IMR-90 (cell line): ENCODE measurements around the gene CDK17. TPM values are rescaled to one million over a fixed set of nuclear protein-coding genes. Genes with fewer than 3 reads are reported as not detected.
A peak's percentile ranks its signal among the peaks of the same experiment; 100 is the strongest.

Experiments
- ATAC-seq: fragments of 200-7000 bp; cut with Tn5 transposase; 2 replicates; pipeline ENCODE4 v1.9.1; 2020; ENCODE audit warnings: low read depth, mild to moderate bottlenecking, moderate library complexity
- BruUV-seq: library from RNA; stranded (reverse); fragments of 400-500 nt; replicated peaks from 2 replicates; lab custom pipeline; 2021; lab: Mats Ljungman, UMichigan
- CTCF ChIA-PET: fragments of 300-600 bp; formaldehyde crosslinking; extraction: SDS; loops from one replicate; lab custom pipeline; 2021; ENCODE audit warnings: antibody characterized with exemption; lab: Yijun Ruan, JAX
- POLR2A ChIA-PET: fragments of 300-600 bp; sonication (Branson Sonifier 250); formaldehyde crosslinking; loops from one replicate; lab custom pipeline; 2022; ENCODE audit warnings: antibody characterized with exemption; ENCODE audit not compliant: unreplicated experiment; lab: Charles Lee
- DNase-seq: peaks from one replicate; pipeline ENCODE4 v3.0.0; 2013
- H2AFZ ChIP-seq: replicated peaks from 2 replicates; pipeline ENCODE3; 2013; ENCODE audit warnings: low read length, mild to moderate bottlenecking; ENCODE audit not compliant: poor library complexity
- H2AK5ac ChIP-seq: 2 replicates; pipeline ENCODE4 v1.6.1; 2013; ENCODE audit warnings: low read depth, low read length, inconsistent platforms
- H2AK9ac ChIP-seq: replicated peaks from 2 replicates; pipeline ENCODE3; 2013; ENCODE audit warnings: mild to moderate bottlenecking, low read depth, low read length, moderate library complexity; ENCODE audit not compliant: poor library complexity
- H2BK120ac ChIP-seq: 2 replicates; pipeline ENCODE4 v1.6.1; 2013; ENCODE audit warnings: low read depth, low read length, inconsistent platforms
- H2BK15ac ChIP-seq: 3 replicates; pipeline ENCODE4 v1.6.1; 2013; ENCODE audit warnings: low read depth, low read length, inconsistent platforms
- H2BK20ac ChIP-seq: 2 replicates; pipeline ENCODE4 v1.6.1; 2013; ENCODE audit warnings: low read depth, mild to moderate bottlenecking, inconsistent platforms, low read length, moderate library complexity
- H2BK5ac ChIP-seq: 2 replicates; pipeline ENCODE4 v1.6.1; 2013; ENCODE audit warnings: mild to moderate bottlenecking, low read depth, low read length, inconsistent platforms; ENCODE audit not compliant: poor library complexity, severe bottlenecking
- H3K14ac ChIP-seq: replicated peaks from 2 replicates; pipeline ENCODE4 v1.6.1; 2013; ENCODE audit warnings: low read depth, low read length, inconsistent platforms
- H3K18ac ChIP-seq: 2 replicates; pipeline ENCODE4 v1.6.1; 2013; ENCODE audit warnings: low read depth, low read length, control low read depth
- H3K23ac ChIP-seq: 2 replicates; pipeline ENCODE4 v1.6.1; 2013; ENCODE audit warnings: low read depth, low read length, inconsistent platforms
- H3K27ac ChIP-seq: 2 replicates; pipeline ENCODE4 v1.5.1; 2013; ENCODE audit warnings: mild to moderate bottlenecking, control low read depth, low read length; ENCODE audit not compliant: insufficient read depth
- H3K27me3 ChIP-seq: 2 replicates; pipeline ENCODE4 v1.6.1; 2013; ENCODE audit warnings: low read length; ENCODE audit not compliant: control insufficient read depth, insufficient read depth
- H3K36me3 ChIP-seq: 2 replicates; pipeline ENCODE4 v1.6.1; 2013; ENCODE audit warnings: low read length, mixed read lengths; ENCODE audit not compliant: control insufficient read depth, insufficient read depth
- H3K4ac ChIP-seq: 2 replicates; pipeline ENCODE4 v1.6.1; 2013; ENCODE audit warnings: low read depth, low read length, inconsistent platforms
- H3K4me1 ChIP-seq: 2 replicates; pipeline ENCODE4 v1.6.1; 2013; ENCODE audit warnings: low read length, mixed read lengths; ENCODE audit not compliant: control insufficient read depth, insufficient read depth
- H3K4me2 ChIP-seq: 2 replicates; pipeline ENCODE4 v1.6.1; 2013; ENCODE audit warnings: low read depth, mild to moderate bottlenecking, control low read depth, low read length, moderate library complexity
- H3K4me3 ChIP-seq: 2 replicates; pipeline ENCODE4 v1.5.1; 2013; ENCODE audit warnings: low read depth, mild to moderate bottlenecking, control low read depth, low read length, moderate library complexity; ENCODE audit not compliant: insufficient read depth
- H3K56ac ChIP-seq: 2 replicates; pipeline ENCODE4 v1.6.1; 2013; ENCODE audit warnings: low read length, inconsistent platforms; ENCODE audit not compliant: insufficient read depth; ENCODE audit errors: extremely low read depth
- H3K79me1 ChIP-seq, 2 experiments: 2 replicates each; pipeline ENCODE4 v1.6.1; 2013; ENCODE audit warnings: low read length in 2 of 2, inconsistent platforms in 1 of 2, low read depth in 1 of 2
- H3K9ac ChIP-seq: 2 replicates; pipeline ENCODE4 v1.6.1; 2013; ENCODE audit warnings: low read depth, low read length, control low read depth
- H3K9me1 ChIP-seq: 2 replicates; pipeline ENCODE4 v1.6.1; 2013; ENCODE audit warnings: low read length, inconsistent platforms; ENCODE audit not compliant: insufficient read depth
- H3K9me3 ChIP-seq: 2 replicates; pipeline ENCODE4 v1.6.1; 2013; ENCODE audit warnings: low read length; ENCODE audit not compliant: control insufficient read depth, insufficient read depth
- H4K20me1 ChIP-seq: 2 replicates; pipeline ENCODE4 v1.6.1; 2013; ENCODE audit warnings: low read length, inconsistent platforms; ENCODE audit not compliant: insufficient read depth
- H4K5ac ChIP-seq: 2 replicates; pipeline ENCODE4 v1.6.1; 2013; ENCODE audit warnings: mild to moderate bottlenecking, low read depth, low read length, control low read depth
- H4K8ac ChIP-seq, 2 experiments: 2 replicates each; pipeline ENCODE4 v1.6.1; 2013; ENCODE audit warnings: low read depth in 2 of 2, low read length in 2 of 2, control low read depth in 1 of 2, inconsistent platforms in 1 of 2
- H4K91ac ChIP-seq: 2 replicates; pipeline ENCODE4 v1.6.1; 2013; ENCODE audit warnings: low read depth, low read length, inconsistent platforms; ENCODE audit not compliant: insufficient read depth
- BHLHE40 ChIP-seq: fragments of 150-350 bp; IDR thresholded peaks from 2 replicates; pipeline ENCODE4 v1.6.1; 2016; ENCODE audit warnings: mild to moderate bottlenecking, low read depth, low read length
- CEBPB ChIP-seq: IDR thresholded peaks from 2 replicates; pipeline ENCODE4 v1.6.1; 2012; ENCODE audit warnings: low read depth, low read length, improper control_type of control experiment
- CHD1 ChIP-seq: IDR thresholded peaks from 2 replicates; pipeline ENCODE4 v1.6.1; 2012; ENCODE audit warnings: low read depth, low read length, improper control_type of control experiment
- FOS ChIP-seq: fragments of 150-350 bp; IDR thresholded peaks from 2 replicates; pipeline ENCODE4 v1.6.1; 2016; ENCODE audit warnings: low read depth, low read length
- MAFK ChIP-seq: IDR thresholded peaks from 2 replicates; pipeline ENCODE4 v1.6.1; 2012; ENCODE audit warnings: low read depth, low read length, improper control_type of control experiment
- MAZ ChIP-seq: IDR thresholded peaks from 2 replicates; pipeline ENCODE4 v1.6.1; 2012; ENCODE audit warnings: low read depth, mild to moderate bottlenecking, low read length, improper control_type of control experiment, moderate library complexity, borderline replicate concordance
- MXI1 ChIP-seq: IDR thresholded peaks from 2 replicates; pipeline ENCODE4 v1.6.1; 2012; ENCODE audit warnings: low read depth, mild to moderate bottlenecking, low read length, moderate library complexity, borderline replicate concordance
- NFE2L2 ChIP-seq: fragments of 150-350 bp; IDR thresholded peaks from 2 replicates; pipeline ENCODE4 v1.6.1; 2016; ENCODE audit warnings: low read depth, mild to moderate bottlenecking, low read length
- POLR2A ChIP-seq: IDR thresholded peaks from 2 replicates; pipeline ENCODE4 v1.6.1; 2012; ENCODE audit warnings: mild to moderate bottlenecking, low read depth, low read length
- RAD21 ChIP-seq: IDR thresholded peaks from 2 replicates; pipeline ENCODE4 v1.6.1; 2012; ENCODE audit warnings: low read length, improper control_type of control experiment
- RCOR1 ChIP-seq: IDR thresholded peaks from 2 replicates; pipeline ENCODE4 v1.6.1; 2012; ENCODE audit warnings: mild to moderate bottlenecking, low read length, improper control_type of control experiment; ENCODE audit not compliant: insufficient replicate concordance
- RFX5 ChIP-seq: IDR thresholded peaks from 2 replicates; pipeline ENCODE4 v1.8.0; 2012; ENCODE audit warnings: low read depth, mild to moderate bottlenecking, low read length, moderate library complexity
- SMC3 ChIP-seq: fragments of 150-350 bp; IDR thresholded peaks from 2 replicates; pipeline ENCODE4 v1.6.1; 2016; ENCODE audit warnings: low read depth, mild to moderate bottlenecking, antibody characterized with exemption, low read length, moderate library complexity
- WGBS, 2 experiments: methylation state at CpG; one replicate each; pipeline versions ENCODE4 v1.1.5 to v1.1.7; 2013; ENCODE audit warnings: missing lambda C conversion rate in 2 of 2; ENCODE audit not compliant: insufficient read length in 1 of 2; ENCODE audit errors: extremely low coverage in 2 of 2; 5-methylcytosine and 5-hydroxymethylcytosine counted together
- dilution Hi-C: fragments of 300-500 bp; cut with HindIII; formaldehyde crosslinking; loops from one replicate; pipeline ENCODE4 v1.14.3; 2018; ENCODE audit warnings: low sequenced_read_pairs; ENCODE audit not compliant: unreplicated experiment
- in situ Hi-C: fragments of 300-500 bp; cut with MboI; formaldehyde crosslinking; loops from 3 replicates; pipeline ENCODE4 v1.14.3; 2019; ENCODE audit warnings: low sequenced_read_pairs, inconsistent platforms, mixed read lengths
- intact Hi-C: fragments of 100-400 bp; cut with micrococcal nuclease; formaldehyde crosslinking; loops from 2 replicates; pipeline ENCODE4 v1.10.0; 2022
- polyA plus RNA-seq, 3 experiments: library from polyadenylated mRNA; depleted of rRNA; stranded (reverse); fragments of >200 nt; gene quantifications; 2 replicates each; pipeline ENCODE4 v1.2.3, GENCODE V29; 2012; ENCODE audit warnings: low replicate concordance in 1 of 3
- total RNA-seq: library from RNA; depleted of rRNA; stranded (reverse); fragments of >200 nt; gene quantifications from 2 replicates; pipeline ENCODE4 v1.2.3, GENCODE V29; 2012
- TF ChIP-seq, protein P1 (sequence below): fragments of 150-350 bp; IDR thresholded peaks from 2 replicates; pipeline ENCODE4 v1.6.1; 2016; ENCODE audit warnings: low read depth, mild to moderate bottlenecking, low read length, moderate library complexity, borderline replicate concordance
- TF ChIP-seq, protein P2 (sequence below): fragments of 150-350 bp; IDR thresholded peaks from 2 replicates; pipeline ENCODE4 v1.6.1; 2017; ENCODE audit warnings: mild to moderate bottlenecking, antibody characterized with exemption, low read length, low read depth
- TF ChIP-seq, protein P3 (sequence below): conservative IDR thresholded peaks from 2 replicates; pipeline ENCODE4 v1.5.1; 2012; ENCODE audit warnings: mild to moderate bottlenecking, low read depth, low read length, improper control_type of control experiment

The CDK17 gene
- total and polyA plus RNA-seq, 2 of the 4 experiments (the other 2 are of a cell fraction) = 14.5 to 50.2 TPM

DNA sequence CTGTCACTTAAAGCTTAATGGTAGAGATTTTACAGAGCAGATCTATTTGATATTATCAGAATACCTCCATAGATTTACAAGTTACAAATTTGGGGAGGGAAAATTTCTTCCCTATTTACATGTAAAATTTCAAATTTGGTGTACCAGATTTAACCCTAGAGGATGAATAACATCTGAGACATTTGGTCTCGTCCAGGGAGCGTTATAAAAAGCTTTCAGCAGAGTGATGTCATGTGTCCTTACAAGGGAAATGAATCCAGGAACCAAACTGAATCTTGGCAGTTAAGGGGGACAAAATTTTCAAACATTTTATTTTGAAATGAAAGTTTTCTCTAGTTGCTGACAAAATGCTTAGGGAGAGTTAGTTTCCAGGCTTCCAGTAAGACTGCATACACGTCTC lies 4.5 kb upstream of the CDK17 start:
- Histone ChIP-seq H4K8ac (no peak overlapping the region), H2BK5ac (no peak overlapping the region), H3K4ac (no peak overlapping the region), H2AK5ac (no peak overlapping the region), H3K9me3 (no peaks in the 10 kb centered on the region), H4K5ac (no peak overlapping the region), H2AK9ac (no peak overlapping the region), H2BK15ac (no peak overlapping the region), H3K23ac (no peak overlapping the region), H3K4me1 (no peaks in the 10 kb centered on the region), H3K4me3 (no peak overlapping the region), H2AFZ (no peak overlapping the region), H3K18ac (no peak overlapping the region), H2BK120ac (no peak overlapping the region), H3K14ac (no peak overlapping the region), H3K27ac (no peak overlapping the region), H3K9ac (no peak overlapping the region), H3K9me1 (no peaks in the 10 kb centered on the region), H3K27me3 (no peaks in the 10 kb centered on the region), H3K36me3 (no peaks in the 10 kb centered on the region), H4K91ac (no peak overlapping the region), H4K20me1 (no peaks in the 10 kb centered on the region), H3K56ac (peak overlapping the region; percentile 5; the same call in 1 of the 2 replicates), H2BK20ac (no peak overlapping the region), H3K4me2 (no peak overlapping the region), H3K79me1 (peaks cover 0 to 4% of the 10 kb centered on the region in 2 experiments; a peak in 2 of 4 replicates)
- TF ChIP-seq RAD21 = no peak
- TF ChIP-seq, protein P1, sequence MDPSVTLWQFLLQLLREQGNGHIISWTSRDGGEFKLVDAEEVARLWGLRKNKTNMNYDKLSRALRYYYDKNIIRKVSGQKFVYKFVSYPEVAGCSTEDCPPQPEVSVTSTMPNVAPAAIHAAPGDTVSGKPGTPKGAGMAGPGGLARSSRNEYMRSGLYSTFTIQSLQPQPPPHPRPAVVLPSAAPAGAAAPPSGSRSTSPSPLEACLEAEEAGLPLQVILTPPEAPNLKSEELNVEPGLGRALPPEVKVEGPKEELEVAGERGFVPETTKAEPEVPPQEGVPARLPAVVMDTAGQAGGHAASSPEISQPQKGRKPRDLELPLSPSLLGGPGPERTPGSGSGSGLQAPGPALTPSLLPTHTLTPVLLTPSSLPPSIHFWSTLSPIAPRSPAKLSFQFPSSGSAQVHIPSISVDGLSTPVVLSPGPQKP = no peak
- TF ChIP-seq SMC3 = no peak
- TF ChIP-seq BHLHE40 = no peak
- TF ChIP-seq POLR2A = no peak
- TF ChIP-seq, protein P2, sequence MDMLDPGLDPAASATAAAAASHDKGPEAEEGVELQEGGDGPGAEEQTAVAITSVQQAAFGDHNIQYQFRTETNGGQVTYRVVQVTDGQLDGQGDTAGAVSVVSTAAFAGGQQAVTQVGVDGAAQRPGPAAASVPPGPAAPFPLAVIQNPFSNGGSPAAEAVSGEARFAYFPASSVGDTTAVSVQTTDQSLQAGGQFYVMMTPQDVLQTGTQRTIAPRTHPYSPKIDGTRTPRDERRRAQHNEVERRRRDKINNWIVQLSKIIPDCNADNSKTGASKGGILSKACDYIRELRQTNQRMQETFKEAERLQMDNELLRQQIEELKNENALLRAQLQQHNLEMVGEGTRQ = no peak
- no peak for TF ChIP-seq RFX5
- no peak for TF ChIP-seq CHD1
- no peak for TF ChIP-seq MAFK
- TF ChIP-seq CEBPB = no peak
- no peak for TF ChIP-seq MAZ
- no peak for TF ChIP-seq FOS
- no peak for TF ChIP-seq RCOR1
- TF ChIP-seq, protein P3, sequence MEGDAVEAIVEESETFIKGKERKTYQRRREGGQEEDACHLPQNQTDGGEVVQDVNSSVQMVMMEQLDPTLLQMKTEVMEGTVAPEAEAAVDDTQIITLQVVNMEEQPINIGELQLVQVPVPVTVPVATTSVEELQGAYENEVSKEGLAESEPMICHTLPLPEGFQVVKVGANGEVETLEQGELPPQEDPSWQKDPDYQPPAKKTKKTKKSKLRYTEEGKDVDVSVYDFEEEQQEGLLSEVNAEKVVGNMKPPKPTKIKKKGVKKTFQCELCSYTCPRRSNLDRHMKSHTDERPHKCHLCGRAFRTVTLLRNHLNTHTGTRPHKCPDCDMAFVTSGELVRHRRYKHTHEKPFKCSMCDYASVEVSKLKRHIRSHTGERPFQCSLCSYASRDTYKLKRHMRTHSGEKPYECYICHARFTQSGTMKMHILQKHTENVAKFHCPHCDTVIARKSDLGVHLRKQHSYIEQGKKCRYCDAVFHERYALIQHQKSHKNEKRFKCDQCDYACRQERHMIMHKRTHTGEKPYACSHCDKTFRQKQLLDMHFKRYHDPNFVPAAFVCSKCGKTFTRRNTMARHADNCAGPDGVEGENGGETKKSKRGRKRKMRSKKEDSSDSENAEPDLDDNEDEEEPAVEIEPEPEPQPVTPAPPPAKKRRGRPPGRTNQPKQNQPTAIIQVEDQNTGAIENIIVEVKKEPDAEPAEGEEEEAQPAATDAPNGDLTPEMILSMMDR = no peak
- no peak for TF ChIP-seq NFE2L2
- TF ChIP-seq MXI1 = no peak
- CTCF ChIA-PET = no interaction called here
- peak; percentile 48 for DNase-seq
- no peak for ATAC-seq
- BruUV-seq = no TSS peak
- intact Hi-C loops (no loop called here), dilution Hi-C loops (no loop called here), in situ Hi-C loops (loop anchor here (5.0 kb wide), 2 partner anchors 83 to 342 kb away; partner anchors contain the start of gene CFAP54)
- POLR2A ChIA-PET = interaction anchor here (0.5 to 0.9 kb wide), 2 partner anchors 23 to 121 kb away, joined by 3 to 19 read pairs; no protein-coding TSS in a partner anchor
- no CpG with 5 or more reads among the region's 3 CpGs for WGBS, 2 experiments
